Thyroid gland (tissue), 4 donors: ENCODE data around the gene RIC8B.

ENCODE experiments used
- CTCF ChIP-seq, 6 experiments: fragments of 200-600 bp in 3 of 6; fragments of 450-650 bp in 3 of 6; sonication (generic) in 3 of 6; IDR thresholded peaks; one replicate each; pipeline ENCODE4 v1.5.1; 2016 to 2019; ENCODE audit warnings: antibody characterized with exemption in 6 of 6, mild to moderate bottlenecking in 2 of 6, inconsistent platforms in 1 of 6, moderate library complexity in 1 of 6
- POLR2A ChIP-seq, 2 donors: fragments of 450-650 bp; IDR thresholded peaks; one replicate each; pipeline ENCODE4 v1.6.1; 2017; ENCODE audit warnings: antibody characterized with exemption in 2 of 2, mild to moderate bottlenecking in 2 of 2, moderate library complexity in 1 of 2

- TF ChIP-seq CTCF (IDR thresholded peaks at IDR 0.05) (no peak), POLR2A (IDR thresholded peaks at IDR 0.05) (no peak)
Measured at GRCh38 chr12:106878804-106879203, 104.3 kb downstream of the RIC8B start.
